ENCODE measurements around the gene CCDC137. TPM values are rescaled to one million over a fixed set of nuclear protein-coding genes. Genes with fewer than 3 reads are reported as not detected.

CCDC137 gene
- total RNA-seq, 4 donors from 2014 or later, result 19.7 to 35.2 (median 28.3) TPM

DNA sequence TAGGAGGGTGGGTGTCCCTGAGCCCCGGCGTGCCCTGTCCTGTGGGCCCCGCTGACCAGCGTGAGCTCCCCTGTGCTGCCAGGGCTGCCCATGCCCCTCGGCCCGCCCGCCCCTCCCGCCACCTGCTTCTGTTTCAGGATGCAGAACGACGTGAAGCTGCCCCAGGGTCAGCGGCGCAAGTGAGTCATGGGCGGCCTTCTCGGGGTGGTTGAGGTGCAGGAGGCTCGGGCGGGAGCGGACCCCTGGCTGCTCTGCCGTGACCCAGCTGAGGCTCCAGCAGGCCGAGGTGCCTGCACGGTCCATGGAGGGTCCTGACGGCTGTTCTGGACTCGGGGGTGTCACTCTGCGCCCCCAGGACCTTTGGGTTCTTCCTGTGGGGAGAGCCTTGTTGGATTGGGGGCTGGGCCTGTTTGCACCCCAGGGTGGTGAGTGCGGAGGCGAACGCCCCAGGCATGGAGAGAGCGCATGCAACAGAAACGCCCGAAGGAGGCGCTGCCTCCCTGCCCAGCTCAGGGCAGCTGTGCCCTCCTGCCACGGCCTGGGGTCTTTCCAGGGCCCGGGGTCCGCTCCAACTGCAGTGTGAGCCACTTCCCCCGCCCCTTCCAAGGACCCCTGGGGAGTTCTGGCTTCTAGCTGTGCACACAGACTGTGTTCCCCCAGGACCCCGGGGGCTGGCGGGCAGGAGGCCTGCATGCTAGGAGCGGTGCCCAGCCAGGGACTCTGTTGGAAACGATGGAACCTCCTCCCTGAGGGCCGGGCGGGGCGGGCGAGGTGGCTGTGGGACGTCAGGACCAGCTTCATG lies 49.5 kb downstream of the CCDC137 start:
- no peak overlapping the region for H3K4me3 ChIP-seq (ENCODE audit: low read depth, poor library complexity, severe bottlenecking)
- DNase-seq (ENCODE audit: low spot score in 2 of 2), result no peak
- WGBS, 2 donors, result 82 to 86% methylated on average over 28 to 29 of the region's 43 CpGs
- intact Hi-C loops (cut with DNase I; ENCODE audit: low total_unique reads), result no loop called here
- TF ChIP-seq, protein P1, sequence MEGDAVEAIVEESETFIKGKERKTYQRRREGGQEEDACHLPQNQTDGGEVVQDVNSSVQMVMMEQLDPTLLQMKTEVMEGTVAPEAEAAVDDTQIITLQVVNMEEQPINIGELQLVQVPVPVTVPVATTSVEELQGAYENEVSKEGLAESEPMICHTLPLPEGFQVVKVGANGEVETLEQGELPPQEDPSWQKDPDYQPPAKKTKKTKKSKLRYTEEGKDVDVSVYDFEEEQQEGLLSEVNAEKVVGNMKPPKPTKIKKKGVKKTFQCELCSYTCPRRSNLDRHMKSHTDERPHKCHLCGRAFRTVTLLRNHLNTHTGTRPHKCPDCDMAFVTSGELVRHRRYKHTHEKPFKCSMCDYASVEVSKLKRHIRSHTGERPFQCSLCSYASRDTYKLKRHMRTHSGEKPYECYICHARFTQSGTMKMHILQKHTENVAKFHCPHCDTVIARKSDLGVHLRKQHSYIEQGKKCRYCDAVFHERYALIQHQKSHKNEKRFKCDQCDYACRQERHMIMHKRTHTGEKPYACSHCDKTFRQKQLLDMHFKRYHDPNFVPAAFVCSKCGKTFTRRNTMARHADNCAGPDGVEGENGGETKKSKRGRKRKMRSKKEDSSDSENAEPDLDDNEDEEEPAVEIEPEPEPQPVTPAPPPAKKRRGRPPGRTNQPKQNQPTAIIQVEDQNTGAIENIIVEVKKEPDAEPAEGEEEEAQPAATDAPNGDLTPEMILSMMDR (IDR thresholded peaks at IDR 0.05), result no peak
- TF ChIP-seq POLR2A (IDR thresholded peaks at IDR 0.05), result no peak

DNA sequence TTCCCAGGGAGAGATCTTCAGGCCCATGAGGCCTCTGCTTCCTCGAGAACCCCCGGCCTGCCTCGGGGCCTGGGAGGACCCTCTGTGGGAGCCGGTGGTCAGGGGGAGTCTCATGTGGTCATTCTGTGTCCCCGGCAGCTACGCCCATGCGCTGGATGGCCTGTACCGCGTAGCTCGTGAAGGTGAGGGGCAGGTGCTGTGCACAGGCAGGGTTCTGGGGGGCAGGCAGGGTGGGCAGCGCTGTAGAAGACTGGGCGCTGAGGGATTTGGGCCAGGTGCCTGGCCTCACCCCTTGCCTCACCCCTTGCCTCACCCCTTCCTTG lies 50.1 kb downstream of the CCDC137 start:
- no peak overlapping the region for H3K4me3 ChIP-seq (ENCODE audit: low read depth, poor library complexity, severe bottlenecking)
- 92 to 93% methylated on average over 5 to 8 of the region's 12 CpGs for WGBS, 2 donors
- intact Hi-C loops (cut with DNase I; ENCODE audit: low total_unique reads), result no loop called here
- TF ChIP-seq, protein P1 (IDR thresholded peaks at IDR 0.05), result no peak
- TF ChIP-seq POLR2A (IDR thresholded peaks at IDR 0.05), result no peak
- DNase-seq (ENCODE audit: low spot score in 2 of 2), result no peak

DNA sequence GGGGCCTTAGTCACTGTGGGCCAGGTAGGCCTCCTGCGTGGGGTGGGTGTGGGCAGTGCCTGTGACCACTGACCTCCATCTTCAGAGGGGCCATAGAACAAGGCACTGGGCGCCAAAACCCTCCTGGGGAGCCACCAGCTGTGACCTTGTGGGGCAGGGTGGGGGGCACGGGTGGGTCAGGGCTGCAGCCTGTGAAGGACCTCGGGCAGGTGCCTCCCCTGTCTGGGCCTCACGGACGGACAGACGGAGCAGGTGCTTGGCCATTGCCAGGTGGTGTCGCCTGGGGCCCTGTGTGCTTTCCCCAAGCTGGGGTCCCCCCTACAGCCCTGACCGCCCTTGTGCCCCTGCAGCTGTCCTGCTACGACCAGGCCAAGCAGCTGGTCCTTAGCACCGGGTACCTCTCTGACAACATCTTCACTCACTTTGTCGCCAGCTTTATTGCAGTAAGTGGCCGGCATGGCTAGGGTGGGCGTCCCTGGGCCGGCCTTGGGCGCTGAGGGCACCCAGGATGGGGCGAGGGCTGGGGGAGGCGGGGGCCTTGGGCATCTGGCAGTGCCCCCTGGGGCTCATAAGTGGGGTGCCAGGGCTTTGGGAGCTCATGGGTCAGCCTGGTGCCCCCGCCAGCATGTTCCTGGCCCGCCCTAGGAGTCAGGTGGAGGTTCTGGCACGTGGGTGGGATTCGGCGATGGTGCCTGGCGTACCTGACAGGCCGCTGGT lies 50.7 kb downstream of the CCDC137 start:
- no peak overlapping the region for H3K4me3 ChIP-seq (ENCODE audit: low read depth, poor library complexity, severe bottlenecking)
- intact Hi-C loops (cut with DNase I; ENCODE audit: low total_unique reads), result no loop called here
- DNase-seq (ENCODE audit: low spot score in 2 of 2), result no peak
- 98% methylated on average over 22 to 25 of the region's 25 CpGs for WGBS, 2 donors
- TF ChIP-seq, protein P1 (IDR thresholded peaks at IDR 0.05), result no peak

DNA sequence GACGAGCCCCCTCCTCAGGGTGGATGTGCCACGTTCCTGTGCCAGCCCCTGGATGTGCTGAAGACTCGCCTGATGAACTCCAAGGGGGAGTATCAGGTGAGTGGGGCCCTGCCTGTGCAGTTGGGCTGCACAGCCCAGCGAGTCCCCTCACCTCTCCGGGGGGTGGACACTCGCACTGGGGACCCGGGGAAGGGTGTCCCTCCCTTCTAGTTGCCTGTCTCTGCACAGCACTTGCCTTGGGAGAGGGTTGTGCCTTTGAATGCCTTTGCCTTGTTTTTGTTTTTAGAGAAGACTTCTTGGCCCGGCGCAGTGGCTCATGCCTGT lies 51.2 kb downstream of the CCDC137 start:
- H3K4me3 ChIP-seq (ENCODE audit: low read depth, poor library complexity, severe bottlenecking), result no peak overlapping the region
- 83 to 91% methylated on average over 6 to 9 of the region's 9 CpGs for WGBS, 2 donors
- intact Hi-C loops (cut with DNase I; ENCODE audit: low total_unique reads), result no loop called here
- TF ChIP-seq, protein P1 (IDR thresholded peaks at IDR 0.05), result no peak
- TF ChIP-seq POLR2A (IDR thresholded peaks at IDR 0.05), result no peak
- no peak for DNase-seq (ENCODE audit: low spot score in 2 of 2)

DNA sequence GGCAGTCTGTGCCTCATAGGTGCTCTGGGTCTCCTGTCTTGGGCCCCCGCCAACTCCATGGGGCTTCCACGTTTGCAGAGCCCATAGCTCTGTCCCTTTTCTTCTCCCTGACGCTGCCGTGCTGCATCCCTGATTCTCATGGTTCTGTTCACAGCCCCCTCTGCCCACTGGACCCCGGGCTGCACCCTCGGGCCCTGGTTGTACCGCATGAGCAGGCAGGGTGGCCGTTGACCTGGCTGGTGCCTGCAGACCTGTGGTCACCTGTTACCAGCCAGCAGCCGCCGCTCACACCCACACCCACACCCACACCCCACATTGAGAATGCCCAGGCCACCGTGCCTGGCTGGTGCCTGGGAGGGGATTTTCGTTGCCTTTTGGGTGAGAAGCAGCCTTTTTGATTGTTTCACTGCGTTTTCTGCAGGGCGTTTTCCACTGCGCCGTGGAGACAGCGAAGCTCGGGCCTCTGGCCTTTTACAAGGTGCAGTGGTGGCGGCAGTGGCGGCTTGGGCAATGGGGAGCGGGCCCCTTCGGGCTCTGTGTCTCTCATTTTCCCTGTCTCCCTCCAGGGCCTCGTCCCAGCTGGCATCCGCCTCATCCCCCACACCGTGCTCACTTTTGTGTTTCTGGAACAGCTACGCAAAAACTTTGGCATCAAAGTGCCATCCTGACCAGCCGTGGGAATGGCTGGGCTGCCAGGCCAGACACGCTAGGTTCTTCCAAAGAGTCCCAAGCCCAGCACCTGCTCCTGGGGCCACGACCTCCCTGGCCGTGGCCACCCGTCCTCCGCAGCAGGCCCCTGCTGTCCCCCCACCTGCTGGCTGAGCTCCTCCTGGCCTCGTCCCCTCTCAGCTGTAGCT lies 53.1 kb downstream of the CCDC137 start:
- H3K4me3 ChIP-seq (ENCODE audit: low read depth, poor library complexity, severe bottlenecking), result no peak overlapping the region
- 86 to 88% methylated on average over 32 to 33 of the region's 33 CpGs for WGBS, 2 donors
- intact Hi-C loops (cut with DNase I; ENCODE audit: low total_unique reads), result no loop called here
- DNase-seq (ENCODE audit: low spot score in 2 of 2), result no peak
- no peak for TF ChIP-seq POLR2A (IDR thresholded peaks at IDR 0.05)
- TF ChIP-seq, protein P1 (IDR thresholded peaks at IDR 0.05), result no peak

All from lower leg skin (tissue), 4 donors.